Mucosa of stomach (tissue), 1 donor: ENCODE data around the gene ITPRIP.
A peak's percentile ranks its signal among the peaks of the same experiment; 100 is the strongest.

Experiments
- H3K27me3 ChIP-seq: one replicate; pipeline ENCODE4 v1.7.0; 2013; ENCODE audit warnings: mild to moderate bottlenecking, low read length; ENCODE audit not compliant: control insufficient read depth, insufficient read depth
- H3K36me3 ChIP-seq: one replicate; pipeline ENCODE4 v1.7.0; 2013; ENCODE audit warnings: low read length; ENCODE audit not compliant: control insufficient read depth, insufficient read depth
- H3K4me1 ChIP-seq: one replicate; pipeline ENCODE4 v1.7.0; 2013; ENCODE audit warnings: mild to moderate bottlenecking, low read length; ENCODE audit not compliant: control insufficient read depth, insufficient read depth
- H3K4me3 ChIP-seq: one replicate; pipeline ENCODE4 v1.7.0; 2013; ENCODE audit warnings: low read length
- H3K9ac ChIP-seq: one replicate; pipeline ENCODE4 v1.7.0; 2013; ENCODE audit warnings: mild to moderate bottlenecking, low read length, moderate library complexity
- H3K9me3 ChIP-seq: one replicate; pipeline ENCODE4 v1.7.0; 2013; ENCODE audit warnings: mild to moderate bottlenecking, low read length, moderate library complexity; ENCODE audit not compliant: control insufficient read depth
- donor health status: Pancreatic carcinoma.

Gene ITPRIP

DNA sequence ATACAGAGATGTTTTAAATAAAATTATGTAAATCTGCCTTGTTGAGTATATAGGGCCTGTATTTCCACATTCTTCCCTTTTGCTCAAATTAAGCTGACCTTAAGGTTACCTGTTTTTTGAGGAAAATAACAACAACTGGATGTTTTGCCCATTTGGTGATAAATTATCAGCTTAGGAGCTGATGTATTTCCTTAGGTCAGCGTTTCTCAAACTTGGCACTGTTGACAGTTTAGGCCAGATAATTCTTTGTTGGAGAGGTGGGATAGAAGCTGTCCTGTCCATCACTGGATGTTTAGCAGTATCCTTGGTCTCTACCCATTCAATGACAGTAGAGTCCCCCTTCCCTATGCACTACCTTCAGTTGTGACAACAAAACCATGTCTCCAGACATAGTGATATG is 62.1 kb downstream of the ITPRIP start:
- Histone ChIP-seq H3K4me1 (peaks cover 7% of the 10 kb centered on the region), H3K36me3 (no peaks in the 10 kb centered on the region), H3K4me3 (no peak overlapping the region), H3K9ac (no peak overlapping the region), H3K9me3 (no peaks in the 10 kb centered on the region), H3K27me3 (no peaks in the 10 kb centered on the region)

DNA sequence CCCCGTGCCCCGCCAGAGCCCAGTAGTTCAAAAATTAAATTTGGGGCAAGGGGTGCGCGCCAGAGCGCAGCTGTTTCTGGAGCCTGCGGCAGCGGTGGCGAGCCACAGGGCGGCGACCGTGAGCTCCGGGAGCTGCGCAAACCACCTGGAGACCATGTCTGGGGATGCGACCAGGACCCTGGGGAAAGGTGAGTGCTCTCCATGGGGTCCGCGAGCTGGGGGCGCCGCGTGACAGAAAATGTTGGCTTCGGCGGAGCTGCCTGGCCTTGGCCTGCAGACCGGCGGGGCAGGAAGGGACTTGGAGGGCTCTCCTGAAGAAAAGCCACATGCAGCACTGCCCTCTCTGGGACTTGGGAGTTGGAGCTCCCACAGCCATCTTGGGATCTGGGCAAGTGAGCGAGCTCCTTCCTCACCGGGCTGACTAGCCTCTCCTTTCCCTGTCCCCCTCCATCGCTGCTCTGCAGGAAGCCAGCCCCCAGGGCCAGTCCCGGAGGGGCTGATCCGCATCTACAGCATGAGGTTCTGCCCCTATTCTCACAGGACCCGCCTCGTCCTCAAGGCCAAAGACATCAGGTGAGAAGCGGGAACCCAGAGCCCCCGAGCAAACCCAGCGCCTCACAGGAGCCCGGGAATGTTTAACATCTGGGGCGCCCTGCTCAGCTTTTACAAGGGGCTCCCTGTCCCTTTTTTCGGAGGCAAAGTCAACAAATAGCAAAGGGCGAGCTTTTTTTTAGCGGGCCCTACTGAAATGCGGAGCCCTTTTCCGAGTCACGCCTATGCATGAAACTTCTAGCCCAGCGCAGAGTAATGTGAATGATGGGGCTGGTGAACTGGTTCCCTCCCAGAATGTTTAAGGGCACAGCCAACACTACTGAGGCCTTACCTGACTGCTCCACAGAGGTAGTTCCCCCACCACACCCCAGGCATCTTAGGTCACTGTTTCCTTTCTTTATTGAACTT is 63.2 kb downstream of the ITPRIP start:
- no peaks in the 10 kb centered on the region for H3K36me3 ChIP-seq
- H3K9ac ChIP-seq: peak overlapping the region; percentile 80
- no peaks in the 10 kb centered on the region for H3K9me3 ChIP-seq
- H3K27me3 ChIP-seq: no peaks in the 10 kb centered on the region
- H3K4me1 ChIP-seq: peaks cover 7% of the 10 kb centered on the region
- peak overlapping the region; percentile 75 for H3K4me3 ChIP-seq

DNA sequence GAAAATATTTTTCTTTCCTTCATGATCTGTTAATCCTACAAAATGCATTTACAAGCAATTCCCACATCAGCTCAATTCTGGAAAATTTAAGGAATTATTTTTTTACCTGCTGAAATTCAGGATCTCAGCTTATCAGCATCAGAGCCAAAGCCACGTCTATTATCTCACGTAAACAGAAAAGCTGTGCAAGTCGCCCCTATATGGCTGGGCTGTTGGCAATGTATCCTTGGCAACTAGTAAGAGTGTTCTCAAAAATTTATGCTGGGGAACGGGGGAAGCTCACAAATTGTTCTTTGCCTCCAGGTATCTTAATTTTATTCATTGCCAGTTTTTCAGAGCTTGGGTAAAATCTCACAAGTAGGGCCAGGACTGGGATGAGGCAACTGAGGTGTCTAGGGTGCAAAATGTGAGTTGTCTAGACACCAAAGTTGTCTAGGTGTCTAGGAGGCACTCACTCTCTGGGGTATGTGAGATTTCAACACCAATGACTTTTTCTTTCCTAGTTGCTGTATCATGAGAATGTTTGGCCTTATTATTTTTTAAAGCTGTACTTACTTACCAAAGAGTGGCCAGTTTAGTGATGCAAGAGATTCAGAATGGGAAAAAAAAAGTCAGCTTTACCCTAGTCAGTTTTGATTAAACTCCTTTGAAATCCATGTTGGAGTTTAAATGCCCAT is 64.2 kb downstream of the ITPRIP start:
- Histone ChIP-seq H3K4me3 (no peak overlapping the region), H3K4me1 (peaks cover 7% of the 10 kb centered on the region), H3K9ac (peak overlapping the region; percentile 80), H3K9me3 (no peaks in the 10 kb centered on the region), H3K27me3 (no peaks in the 10 kb centered on the region), H3K36me3 (no peaks in the 10 kb centered on the region)

DNA sequence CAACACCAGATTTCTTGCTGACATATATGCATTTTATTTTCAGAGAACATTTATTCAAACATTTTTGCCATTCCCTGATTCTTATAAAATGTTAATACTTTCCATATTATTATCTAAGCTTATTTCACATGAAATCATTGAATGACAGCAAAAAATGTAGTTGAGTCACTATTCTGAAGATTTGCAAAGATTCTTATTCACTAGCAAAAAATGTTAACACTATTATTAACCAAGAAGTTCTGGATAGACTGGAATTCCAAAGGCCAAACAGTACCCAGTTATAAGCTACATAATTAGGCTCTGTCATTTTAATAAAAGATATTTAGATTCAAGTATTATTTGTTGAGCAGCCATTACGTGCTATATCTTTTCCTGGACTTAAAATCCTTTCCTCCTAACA is 65.0 kb downstream of the ITPRIP start:
- Histone ChIP-seq H3K4me3 (no peak overlapping the region), H3K4me1 (peaks cover 7% of the 10 kb centered on the region), H3K36me3 (no peaks in the 10 kb centered on the region), H3K9me3 (no peaks in the 10 kb centered on the region), H3K27me3 (no peaks in the 10 kb centered on the region), H3K9ac (no peak overlapping the region)

DNA sequence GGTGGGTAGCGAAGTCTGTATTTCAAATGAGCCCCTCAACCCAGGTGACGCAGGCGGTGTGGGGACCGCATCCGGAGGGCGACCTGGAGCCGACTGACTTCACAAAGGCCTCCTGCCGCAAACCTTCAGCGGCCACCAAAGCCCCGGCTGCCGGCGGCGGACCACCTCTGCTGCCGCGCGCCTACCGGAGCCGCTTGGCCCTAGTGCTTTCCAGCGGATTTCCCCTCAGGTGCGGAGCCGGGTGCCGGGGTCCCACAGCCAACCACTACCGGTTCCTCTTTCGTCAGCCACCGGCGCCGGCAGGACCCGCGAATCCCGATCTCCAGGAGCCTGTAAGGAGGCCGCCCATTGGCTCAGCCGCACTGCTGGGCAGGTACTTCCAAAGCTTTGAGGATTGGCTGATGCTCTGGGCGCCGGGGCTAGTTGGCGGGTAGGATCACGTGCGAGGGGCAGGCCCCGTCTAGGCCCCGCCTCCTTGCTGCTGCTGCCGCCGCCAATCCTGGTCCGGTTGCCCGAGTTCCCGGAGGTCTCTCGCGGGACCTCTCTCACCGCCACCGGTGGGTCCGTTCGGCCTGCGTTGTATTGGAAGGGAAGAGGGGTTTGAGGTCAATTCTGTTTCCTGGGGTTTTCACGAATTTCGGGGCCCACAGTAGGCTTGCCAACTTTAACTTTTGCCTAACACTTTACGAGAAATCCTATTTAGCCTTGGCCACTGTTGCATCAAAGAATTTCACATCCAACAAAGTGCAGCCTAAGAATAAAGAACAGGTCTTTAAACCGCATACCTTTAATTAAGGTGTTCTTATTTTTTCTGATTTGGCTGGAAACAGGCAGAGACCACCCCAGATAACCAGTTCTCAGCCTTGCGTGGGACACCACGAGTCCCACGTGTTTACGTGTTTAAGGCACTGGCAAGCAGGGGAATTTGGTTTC is 69.3 kb downstream of the ITPRIP start, which contains the start of gene GSTO2:
TSS of gene GSTO2 (plus strand) at position 472 of the 933 bp plus-strand sequence. CDS start 5,732 bp downstream, outside the sequence.
- Histone ChIP-seq H3K4me3 (peak within 1 kb of the TSS; percentile 93), H3K27me3 (no peaks in the 10 kb centered on the region), H3K9me3 (no peaks in the 10 kb centered on the region), H3K4me1 (peaks cover 8% of the 10 kb centered on the region), H3K36me3 (no peaks in the 10 kb centered on the region), H3K9ac (peak within 1 kb of the TSS; percentile 92)

DNA sequence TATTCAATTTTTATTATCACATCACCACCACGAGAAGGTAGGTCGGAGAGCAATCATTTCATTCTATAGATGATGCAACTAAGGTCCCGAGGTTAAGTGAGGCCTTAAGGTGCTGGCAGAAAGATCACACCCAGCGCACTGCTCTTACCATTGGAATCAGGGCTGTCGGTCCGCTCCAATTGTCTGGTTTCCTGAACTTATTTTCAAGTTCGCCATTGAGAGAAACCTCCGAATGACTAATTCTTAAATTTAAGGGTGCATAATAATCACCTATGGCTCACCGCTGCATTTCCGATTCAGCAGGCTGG is 69.9 kb downstream of the ITPRIP start:
- Histone ChIP-seq H3K4me3 (peak overlapping the region; percentile 39), H3K4me1 (peaks cover 8% of the 10 kb centered on the region), H3K9me3 (no peaks in the 10 kb centered on the region), H3K9ac (peak overlapping the region; percentile 92), H3K27me3 (no peaks in the 10 kb centered on the region), H3K36me3 (no peaks in the 10 kb centered on the region)

DNA sequence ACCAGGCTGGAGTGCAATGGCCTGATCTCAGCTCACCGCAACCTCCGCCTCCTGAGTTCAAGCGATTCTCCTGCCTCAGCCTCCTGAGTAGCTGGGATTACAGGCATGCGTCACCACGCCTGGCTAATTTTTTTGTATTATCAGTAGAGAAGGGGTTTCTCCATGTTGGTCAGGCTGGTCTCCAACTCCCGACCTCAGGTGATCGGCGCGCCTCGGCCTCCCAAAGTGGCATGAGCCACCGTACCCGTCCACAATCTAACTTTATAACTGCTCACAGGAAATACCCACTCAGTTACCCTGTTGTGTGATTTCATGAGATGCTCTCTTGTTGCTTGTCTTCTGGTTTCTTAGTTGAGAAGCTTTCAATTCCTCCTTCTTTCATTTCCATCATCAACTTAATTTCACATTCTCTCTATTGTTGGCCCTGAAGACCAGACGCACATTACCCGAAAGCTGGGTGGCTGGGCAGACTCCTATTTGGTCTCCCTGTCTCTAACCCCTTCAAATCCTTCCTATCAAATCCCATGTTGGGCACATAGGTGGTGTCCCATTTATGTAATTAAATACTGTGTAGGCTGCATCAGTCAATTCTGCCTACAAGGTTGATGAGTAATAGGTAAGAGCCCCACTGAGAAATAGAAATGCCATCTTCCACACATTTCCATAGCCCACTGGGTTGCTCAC is 70.4 kb downstream of the ITPRIP start:
- no peaks in the 10 kb centered on the region for H3K9me3 ChIP-seq
- peaks cover 8% of the 10 kb centered on the region for H3K4me1 ChIP-seq
- no peaks in the 10 kb centered on the region for H3K36me3 ChIP-seq
- peak overlapping the region; percentile 39 for H3K4me3 ChIP-seq
- H3K27me3 ChIP-seq: no peaks in the 10 kb centered on the region
- H3K9ac ChIP-seq: peak overlapping the region; percentile 92

DNA sequence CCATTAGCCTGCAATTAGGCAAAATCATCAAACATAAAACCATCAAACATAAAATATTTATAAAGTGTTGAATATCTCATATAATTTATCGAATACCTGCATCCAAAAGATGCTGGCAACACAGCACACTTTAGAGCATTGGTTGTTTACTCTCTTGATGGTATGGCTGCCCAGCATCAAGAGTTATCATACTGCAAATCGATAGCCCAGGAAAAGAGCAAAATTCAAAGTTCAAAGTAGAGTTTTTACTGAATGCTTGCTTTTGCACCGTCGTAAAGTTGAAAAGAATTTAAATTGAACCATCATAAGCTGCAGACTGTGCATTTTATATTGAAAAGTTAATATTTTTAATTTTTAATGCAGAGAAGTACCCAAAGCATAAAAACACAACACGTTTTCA is 73.5 kb downstream of the ITPRIP start:
- H3K4me1 ChIP-seq: peaks cover 8% of the 10 kb centered on the region
- peaks cover 12% of the 10 kb centered on the region for H3K36me3 ChIP-seq
- no peaks in the 10 kb centered on the region for H3K9me3 ChIP-seq
- H3K4me3 ChIP-seq: no peak overlapping the region
- no peaks in the 10 kb centered on the region for H3K27me3 ChIP-seq
- no peak overlapping the region for H3K9ac ChIP-seq

DNA sequence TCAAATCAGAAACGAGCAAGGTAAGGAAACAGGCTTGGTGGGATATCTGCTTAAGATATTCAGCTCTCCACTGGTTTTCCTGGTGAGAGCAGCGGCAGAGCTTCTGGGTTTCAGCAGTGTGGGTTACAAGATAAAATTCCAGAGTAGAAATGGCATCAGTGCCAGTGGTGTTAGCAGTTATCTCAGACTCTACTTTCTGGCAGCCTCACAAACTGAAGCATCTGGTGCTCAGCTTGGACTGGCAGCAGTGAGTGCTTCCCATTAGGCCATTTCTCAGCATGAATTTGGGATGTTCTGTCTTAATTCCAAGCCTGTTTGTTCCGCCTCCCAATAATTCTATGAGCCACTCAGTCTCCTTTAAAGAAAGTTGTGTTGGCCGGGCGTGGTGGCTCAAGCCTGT is 76.2 kb downstream of the ITPRIP start:
- Histone ChIP-seq H3K9ac (no peak overlapping the region), H3K4me3 (no peak overlapping the region), H3K4me1 (no peaks in the 10 kb centered on the region), H3K9me3 (no peaks in the 10 kb centered on the region), H3K36me3 (peaks cover 21% of the 10 kb centered on the region), H3K27me3 (no peaks in the 10 kb centered on the region)

DNA sequence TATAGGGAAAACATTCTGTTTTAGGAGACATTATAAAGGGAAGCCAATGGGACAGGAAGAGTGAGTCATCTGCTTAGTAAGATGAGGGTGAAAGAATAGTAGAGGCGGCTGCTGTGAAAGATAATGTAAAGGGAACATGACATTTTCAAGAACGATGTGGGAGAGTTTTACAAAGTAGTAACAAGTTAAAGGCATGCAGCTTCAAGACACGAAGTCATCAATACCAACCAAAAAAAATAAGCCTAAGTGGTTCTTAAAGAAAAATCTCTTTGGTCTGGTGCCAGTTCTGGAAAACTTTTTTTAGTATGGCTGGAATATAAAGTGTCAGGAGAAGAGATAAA is 77.5 kb downstream of the ITPRIP start:
- no peaks in the 10 kb centered on the region for H3K27me3 ChIP-seq
- H3K9me3 ChIP-seq: no peaks in the 10 kb centered on the region
- peaks cover 21% of the 10 kb centered on the region for H3K36me3 ChIP-seq
- no peak overlapping the region for H3K9ac ChIP-seq
- no peak overlapping the region for H3K4me3 ChIP-seq
- peaks cover 11% of the 10 kb centered on the region for H3K4me1 ChIP-seq

DNA sequence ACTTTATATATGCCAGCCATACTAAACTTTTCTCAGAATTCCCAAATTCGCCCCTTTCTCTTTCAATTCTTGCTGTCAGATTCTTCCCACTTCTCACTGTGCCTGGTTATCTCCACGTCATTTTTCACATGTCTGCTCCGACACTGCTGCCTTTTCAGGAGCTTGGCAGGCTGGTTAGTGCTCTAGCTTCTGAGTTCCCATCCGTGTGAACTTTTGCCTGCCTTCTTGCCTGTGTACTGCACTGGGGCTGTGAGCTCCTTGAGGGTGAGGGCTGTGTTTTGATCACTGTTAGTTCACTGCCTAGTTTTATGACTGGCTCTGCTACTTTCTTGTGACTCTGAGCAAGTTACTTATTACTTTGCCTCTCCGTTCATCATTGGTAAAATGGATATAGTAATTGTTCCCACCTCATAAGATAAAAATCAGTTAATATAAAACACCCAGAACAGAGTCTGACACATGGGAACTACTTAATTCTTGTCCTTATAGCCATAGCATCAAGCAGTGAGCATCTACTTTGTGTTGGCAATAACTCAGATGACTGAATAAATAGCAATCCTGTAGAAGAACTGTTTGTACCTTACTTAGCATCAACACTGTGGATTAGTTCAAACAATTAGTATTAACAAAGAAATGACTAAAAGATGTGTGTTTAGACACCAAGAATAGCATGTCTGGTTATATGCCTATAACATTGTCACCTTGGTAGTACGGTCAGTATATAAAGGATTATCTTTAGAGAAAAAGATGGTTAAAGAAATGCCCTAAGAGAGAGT is 78.1 kb downstream of the ITPRIP start:
- peaks cover 11% of the 10 kb centered on the region for H3K4me1 ChIP-seq
- no peak overlapping the region for H3K9ac ChIP-seq
- H3K36me3 ChIP-seq: peaks cover 21% of the 10 kb centered on the region

More for the DNA sequence above, 78.1 kb downstream of the ITPRIP start:
- Histone ChIP-seq H3K27me3 (no peaks in the 10 kb centered on the region), H3K4me3 (no peak overlapping the region), H3K9me3 (no peaks in the 10 kb centered on the region)
